OCI-LY3 (cell line): ENCODE results near the gene LNPK.

Experiments
- CTCF ChIP-seq: fragments of 200-600, 300-600 bp; sonication (generic); IDR thresholded peaks from 2 replicates; pipeline ENCODE4 v1.5.1; 2014; ENCODE audit warnings: antibody characterized with exemption, low read length, low read depth
- EZH2phosphoT487 ChIP-seq: fragments of 200-600 bp; shearing (Covaris generic); IDR thresholded peaks from 2 replicates; pipeline ENCODE4 v1.6.1; 2018; ENCODE audit warnings: antibody characterized with exemption, mixed run types, low read depth

DNA sequence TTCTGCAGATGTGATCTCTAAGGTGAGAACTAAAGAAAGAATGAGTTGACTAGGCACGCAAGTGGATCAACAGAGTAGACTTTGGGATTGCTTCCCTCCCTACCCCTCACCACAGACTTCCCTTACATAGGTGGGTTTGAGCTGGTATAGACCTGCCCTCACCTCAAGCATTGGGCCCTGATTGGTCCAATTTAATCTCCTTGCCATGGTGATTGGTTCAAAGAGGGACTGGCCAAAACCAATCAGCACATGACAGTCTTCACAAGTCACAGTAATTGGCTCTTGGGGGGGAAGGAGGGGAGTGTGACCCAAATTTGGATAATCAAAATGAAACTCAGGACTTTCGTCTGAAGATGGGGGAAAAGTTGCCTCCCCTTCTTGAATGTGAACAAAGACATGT lies 36.6 kb upstream of the LNPK start:
- TF ChIP-seq CTCF: no peak
- TF ChIP-seq EZH2phosphoT487: no peak
